Smooth muscle cell (in vitro differentiated cells): ENCODE measurements around the gene ITGAX. TPM values are rescaled to one million over a fixed set of nuclear protein-coding genes. Genes with fewer than 3 reads are reported as not detected.

Experiments
- DNase-seq: peaks from one replicate; lab custom pipeline; 2025; ENCODE audit not compliant: unreplicated experiment; lab: John Stamatoyannopoulos, UW
- H2AFZ ChIP-seq: fragments of 200-600 bp; sonication (generic); 2 replicates; pipeline ENCODE4 v1.6.0; 2016; ENCODE audit warnings: antibody characterized with exemption, low read depth, mild to moderate bottlenecking
- H3F3A ChIP-seq: fragments of 200-600 bp; sonication (generic); 2 replicates; pipeline ENCODE4 v1.6.0; 2017; ENCODE audit warnings: antibody characterized with exemption, low read depth
- H3K27ac ChIP-seq: fragments of 200-600 bp; sonication (generic); 2 replicates; pipeline ENCODE4 v1.5.1; 2016; ENCODE audit warnings: low read depth, mild to moderate bottlenecking
- H3K27me3 ChIP-seq: fragments of 200-600 bp; sonication (generic); 2 replicates; pipeline ENCODE4 v1.6.1; 2016; ENCODE audit warnings: low read depth, mild to moderate bottlenecking
- H3K36me3 ChIP-seq: fragments of 200-600 bp; sonication (generic); 2 replicates; pipeline ENCODE4 v1.5.1; 2016; ENCODE audit warnings: low read depth
- H3K4me1 ChIP-seq: fragments of 200-600 bp; sonication (generic); 2 replicates; pipeline ENCODE4 v1.5.1; 2016; ENCODE audit warnings: low read depth
- H3K4me2 ChIP-seq: fragments of 200-600 bp; sonication (generic); 2 replicates; pipeline ENCODE4 v1.6.0; 2016; ENCODE audit warnings: mild to moderate bottlenecking
- H3K4me3 ChIP-seq: fragments of 200-600 bp; sonication (generic); 2 replicates; pipeline ENCODE4 v1.5.1; 2016; ENCODE audit warnings: mild to moderate bottlenecking
- H3K79me2 ChIP-seq: fragments of 200-600 bp; sonication (generic); 2 replicates; pipeline ENCODE4 v1.6.0; 2016; ENCODE audit warnings: low read depth, mild to moderate bottlenecking
- H3K9ac ChIP-seq: fragments of 200-600 bp; sonication (generic); 2 replicates; pipeline ENCODE4 v1.6.0; 2016; ENCODE audit warnings: low read depth
- H3K9me3 ChIP-seq: fragments of 200-600 bp; sonication (generic); replicated peaks from 2 replicates; pipeline ENCODE4 v1.5.1; 2016; ENCODE audit warnings: low read depth
- H4K20me1 ChIP-seq: fragments of 200-600 bp; sonication (generic); 2 replicates; pipeline ENCODE4 v1.6.0; 2016; ENCODE audit warnings: low read depth
- WGBS: methylation state at CpG from one replicate; pipeline ENCODE4 v1.1.7; 2016; ENCODE audit warnings: low lambda C conversion rate; 5-methylcytosine and 5-hydroxymethylcytosine counted together
- polyA plus RNA-seq: library from polyadenylated mRNA; unstranded; fragments of >200 nt; fragmentation: Nextera tagmentation; extraction: Ambion mirVana; gene quantifications from 2 replicates; pipeline ENCODE4 v1.2.1, GENCODE V29; 2016
- total RNA-seq: library from RNA; depleted of rRNA; stranded (reverse); fragments of >200 nt; gene quantifications from 2 replicates; pipeline ENCODE4 v1.2.3, GENCODE V29; 2014
- TF ChIP-seq, protein P1 (sequence below): fragments of 200-600 bp; sonication (generic); IDR thresholded peaks from 2 replicates; pipeline ENCODE4 v1.5.1; 2017; ENCODE audit warnings: borderline replicate concordance, mild to moderate bottlenecking, antibody characterized with exemption; ENCODE audit not compliant: insufficient read depth, poor library complexity, severe bottlenecking

The ITGAX gene
- total and polyA plus RNA-seq, 2 experiments from 2014 or later, result 0.31 TPM; not detected in 1

DNA sequence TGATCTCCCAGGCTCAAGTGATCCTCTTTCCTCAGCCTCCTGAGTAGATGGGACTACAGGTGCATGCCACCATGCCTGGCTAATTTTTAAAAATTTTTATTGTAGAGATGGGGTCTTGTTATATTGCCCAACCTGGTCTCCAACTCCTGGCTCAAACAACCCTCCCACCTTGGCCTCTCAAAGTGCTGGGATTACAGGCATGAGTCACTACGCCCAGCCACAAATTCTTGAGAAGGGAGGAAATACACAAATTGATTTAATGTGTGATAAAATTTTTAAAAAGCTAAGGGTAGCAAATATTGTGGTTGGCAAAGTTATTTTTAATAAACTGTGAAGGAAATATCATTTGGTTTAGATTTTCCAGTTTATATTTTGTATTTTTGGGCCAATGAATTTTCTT, 47.7 kb downstream of the ITGAX start:
- Histone ChIP-seq H3K4me2 (no peak overlapping the region), H3K27me3 (no peaks in the 10 kb centered on the region), H2AFZ (no peak overlapping the region), H3K9me3 (no peaks in the 10 kb centered on the region), H3K27ac (no peak overlapping the region), H3K79me2 (no peaks in the 10 kb centered on the region), H3K9ac (no peak overlapping the region), H3K36me3 (no peaks in the 10 kb centered on the region), H3K4me3 (no peak overlapping the region), H3F3A (no peaks in the 10 kb centered on the region), H3K4me1 (no peaks in the 10 kb centered on the region), H4K20me1 (no peaks in the 10 kb centered on the region)
- no peak for DNase-seq
- TF ChIP-seq, protein P1, sequence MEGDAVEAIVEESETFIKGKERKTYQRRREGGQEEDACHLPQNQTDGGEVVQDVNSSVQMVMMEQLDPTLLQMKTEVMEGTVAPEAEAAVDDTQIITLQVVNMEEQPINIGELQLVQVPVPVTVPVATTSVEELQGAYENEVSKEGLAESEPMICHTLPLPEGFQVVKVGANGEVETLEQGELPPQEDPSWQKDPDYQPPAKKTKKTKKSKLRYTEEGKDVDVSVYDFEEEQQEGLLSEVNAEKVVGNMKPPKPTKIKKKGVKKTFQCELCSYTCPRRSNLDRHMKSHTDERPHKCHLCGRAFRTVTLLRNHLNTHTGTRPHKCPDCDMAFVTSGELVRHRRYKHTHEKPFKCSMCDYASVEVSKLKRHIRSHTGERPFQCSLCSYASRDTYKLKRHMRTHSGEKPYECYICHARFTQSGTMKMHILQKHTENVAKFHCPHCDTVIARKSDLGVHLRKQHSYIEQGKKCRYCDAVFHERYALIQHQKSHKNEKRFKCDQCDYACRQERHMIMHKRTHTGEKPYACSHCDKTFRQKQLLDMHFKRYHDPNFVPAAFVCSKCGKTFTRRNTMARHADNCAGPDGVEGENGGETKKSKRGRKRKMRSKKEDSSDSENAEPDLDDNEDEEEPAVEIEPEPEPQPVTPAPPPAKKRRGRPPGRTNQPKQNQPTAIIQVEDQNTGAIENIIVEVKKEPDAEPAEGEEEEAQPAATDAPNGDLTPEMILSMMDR, result no peak
- WGBS, result 71% methylated on average over 1 of the region's 1 CpG

DNA sequence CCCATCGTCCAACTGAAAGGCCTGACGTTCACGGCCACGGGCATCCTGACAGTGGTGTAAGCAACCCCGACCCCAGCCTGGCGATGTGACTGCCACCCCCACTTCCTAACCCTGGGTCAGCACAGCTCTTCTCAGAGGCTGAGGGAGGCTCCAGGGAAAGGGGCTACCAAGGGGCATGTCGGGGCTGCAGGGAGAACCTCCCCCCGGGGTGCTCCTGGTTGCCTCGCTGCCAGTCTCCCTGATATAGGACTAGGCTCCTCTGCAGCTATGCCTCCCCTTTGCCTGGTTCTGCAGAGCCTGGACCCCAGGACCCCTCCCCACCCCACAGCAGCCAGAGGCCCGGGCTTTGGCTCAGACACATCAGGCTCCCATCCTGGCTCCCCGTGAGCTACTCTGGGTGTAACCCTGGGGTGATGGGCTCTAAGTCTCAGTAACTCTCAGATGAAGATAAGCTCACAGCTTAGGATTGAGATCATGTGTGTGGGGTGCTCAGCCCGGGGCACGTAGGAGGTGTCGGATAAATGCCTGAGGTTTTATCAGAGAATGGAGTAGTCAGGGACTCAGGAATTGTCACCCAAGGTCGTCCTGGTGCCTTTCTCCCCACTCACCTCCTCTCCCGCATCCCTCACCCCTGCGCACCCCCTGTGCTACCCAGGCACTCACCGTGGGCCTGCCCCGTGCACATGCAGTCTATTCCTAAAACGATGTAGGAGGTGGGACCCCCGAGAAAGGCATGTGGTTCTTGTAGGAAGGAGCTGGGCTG, 48.8 kb downstream of the ITGAX start:
- Histone ChIP-seq H3K9ac (no peak overlapping the region), H4K20me1 (no peaks in the 10 kb centered on the region), H3K4me2 (no peak overlapping the region), H3K27me3 (no peaks in the 10 kb centered on the region), H3K4me1 (no peaks in the 10 kb centered on the region), H3K79me2 (no peaks in the 10 kb centered on the region), H3K4me3 (no peak overlapping the region), H3K36me3 (no peaks in the 10 kb centered on the region), H3F3A (no peaks in the 10 kb centered on the region), H2AFZ (no peak overlapping the region), H3K27ac (no peak overlapping the region), H3K9me3 (no peaks in the 10 kb centered on the region)
- DNase-seq, result no peak
- TF ChIP-seq, protein P1, result no peak
- WGBS, result 86% methylated on average over 21 of the region's 21 CpGs

DNA sequence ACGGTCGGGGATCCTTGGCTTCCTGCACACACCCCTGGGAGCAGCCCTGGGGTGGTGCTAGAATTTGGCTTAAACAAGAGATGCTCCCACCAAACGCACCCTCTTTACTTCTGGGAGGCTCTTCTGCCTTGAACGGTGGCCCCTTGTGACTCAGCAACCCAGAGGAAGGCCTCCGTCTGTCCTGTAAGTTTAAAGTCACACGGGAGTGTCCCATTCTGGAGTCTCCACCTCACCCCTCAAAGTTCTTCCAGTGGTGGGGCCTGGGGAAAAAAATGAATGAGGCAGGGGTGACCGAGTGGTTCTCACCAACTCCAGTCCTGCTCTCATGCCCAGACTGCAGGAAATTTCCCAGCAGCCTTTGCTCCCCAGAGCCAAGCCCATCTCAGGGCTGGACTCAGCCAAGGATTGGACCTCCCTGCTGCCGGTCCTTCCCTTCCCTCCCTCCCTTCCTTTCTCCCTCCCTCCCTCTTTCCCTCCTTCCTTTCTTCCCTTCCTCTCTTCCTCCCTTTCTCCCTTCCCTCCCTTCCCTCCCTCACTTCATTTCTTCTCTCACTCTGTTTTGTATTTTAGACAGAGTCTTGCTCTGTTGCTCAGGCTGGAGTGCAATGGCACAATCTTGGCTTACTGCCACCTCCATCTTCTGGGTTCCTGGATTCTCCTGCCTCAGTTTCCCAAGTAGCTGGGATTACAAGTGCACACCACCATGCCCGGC, 49.5 kb downstream of the ITGAX start:
- DNase-seq, result no peak
- no peaks in the 10 kb centered on the region for H3K4me1 ChIP-seq
- H3F3A ChIP-seq, result no peaks in the 10 kb centered on the region
- H2AFZ ChIP-seq, result no peak overlapping the region
- H3K9ac ChIP-seq, result no peak overlapping the region
- H3K9me3 ChIP-seq, result no peaks in the 10 kb centered on the region
- WGBS, result 78% methylated on average over 9 of the region's 9 CpGs
- no peak overlapping the region for H3K4me2 ChIP-seq
- no peaks in the 10 kb centered on the region for H3K36me3 ChIP-seq
- H3K4me3 ChIP-seq, result no peak overlapping the region
- H3K79me2 ChIP-seq, result no peaks in the 10 kb centered on the region
- H3K27me3 ChIP-seq, result no peaks in the 10 kb centered on the region
- no peaks in the 10 kb centered on the region for H4K20me1 ChIP-seq
- H3K27ac ChIP-seq, result no peak overlapping the region
- TF ChIP-seq, protein P1, result no peak

DNA sequence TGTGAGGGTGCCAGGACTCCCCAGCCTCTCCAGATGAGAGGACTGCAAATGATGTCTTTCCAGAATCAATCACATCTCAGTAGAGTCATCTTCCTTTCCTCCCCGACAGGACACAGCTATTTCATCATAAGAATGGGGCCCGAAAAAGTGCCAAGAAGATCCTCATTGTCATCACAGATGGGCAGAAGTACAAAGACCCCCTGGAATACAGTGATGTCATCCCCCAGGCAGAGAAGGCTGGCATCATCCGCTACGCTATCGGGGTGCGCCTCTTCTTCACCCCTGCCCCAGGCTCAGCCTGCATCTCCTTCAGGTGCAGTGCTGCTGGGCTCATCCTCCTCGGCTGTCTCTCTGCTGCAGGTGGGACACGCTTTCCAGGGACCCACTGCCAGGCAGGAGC, 52.4 kb downstream of the ITGAX start:
- H3K4me3 ChIP-seq, result no peak overlapping the region
- 86% methylated on average over 8 of the region's 8 CpGs for WGBS
- TF ChIP-seq, protein P1, result no peak
- H3K4me1 ChIP-seq, result no peaks in the 10 kb centered on the region
- H3K9ac ChIP-seq, result no peak overlapping the region
- H3K27ac ChIP-seq, result no peak overlapping the region
- H3K4me2 ChIP-seq, result no peak overlapping the region
- H3F3A ChIP-seq, result no peaks in the 10 kb centered on the region
- H2AFZ ChIP-seq, result no peak overlapping the region
- no peaks in the 10 kb centered on the region for H3K79me2 ChIP-seq
- H3K9me3 ChIP-seq, result no peaks in the 10 kb centered on the region
- no peaks in the 10 kb centered on the region for H3K36me3 ChIP-seq
- H4K20me1 ChIP-seq, result no peaks in the 10 kb centered on the region
- DNase-seq, result no peak
- peaks cover 2% of the 10 kb centered on the region for H3K27me3 ChIP-seq
